NCI-H774 (cell line): ENCODE measurements around the gene GTF2F2.

Experiments
- DNase-seq: peaks from one replicate; lab custom pipeline; 2025; lab: John Stamatoyannopoulos, UW

GTF2F2 gene

GRCh38 chr13:45119991-45120864 lies at the start of gene GTF2F2:
Gene GTF2F2 (plus strand): TSS chr13:45120510. CDS start chr13:45120656, 146 bp downstream.
- DNase-seq, result peak; percentile 41

DNA sequence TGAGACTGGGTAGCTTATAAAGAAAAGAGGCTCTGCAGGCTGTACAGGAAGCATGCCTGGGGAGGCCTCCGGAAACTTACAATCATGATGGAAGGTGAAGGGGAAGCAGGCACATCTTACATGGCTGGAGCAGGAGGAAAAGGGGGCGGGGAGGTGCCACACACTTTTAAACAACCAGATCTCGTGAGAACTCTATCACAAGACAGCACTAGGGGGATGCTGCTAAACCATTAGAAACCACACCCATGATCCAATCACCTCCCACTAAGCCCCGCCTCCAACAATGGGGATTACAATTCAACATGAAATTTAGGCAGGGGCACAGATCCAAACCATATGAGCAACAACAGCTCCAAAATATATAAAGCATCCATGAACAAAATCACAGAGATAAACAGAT lies 46.5 kb upstream of the GTF2F2 start:
- DNase-seq, result no peak

DNA sequence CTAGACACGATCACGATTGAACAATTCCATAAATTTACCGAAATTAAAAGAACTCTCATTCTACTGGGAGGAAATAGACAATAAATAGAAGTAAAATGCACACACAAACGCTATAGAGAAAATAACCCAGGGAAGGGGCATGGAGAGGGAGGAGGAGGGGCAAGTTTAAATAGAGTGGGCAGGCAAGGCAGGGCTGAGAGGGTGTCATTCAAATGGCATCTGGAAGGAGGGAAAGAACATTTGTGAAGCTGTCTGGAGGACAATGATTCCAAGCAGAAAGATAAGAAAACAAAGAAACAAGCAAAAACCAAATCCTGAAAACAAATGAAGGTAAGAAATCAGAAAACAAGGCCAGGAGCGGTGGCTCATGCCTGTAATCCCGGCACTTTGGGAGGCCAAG lies 45.6 kb upstream of the GTF2F2 start:
- DNase-seq, result no peak

DNA sequence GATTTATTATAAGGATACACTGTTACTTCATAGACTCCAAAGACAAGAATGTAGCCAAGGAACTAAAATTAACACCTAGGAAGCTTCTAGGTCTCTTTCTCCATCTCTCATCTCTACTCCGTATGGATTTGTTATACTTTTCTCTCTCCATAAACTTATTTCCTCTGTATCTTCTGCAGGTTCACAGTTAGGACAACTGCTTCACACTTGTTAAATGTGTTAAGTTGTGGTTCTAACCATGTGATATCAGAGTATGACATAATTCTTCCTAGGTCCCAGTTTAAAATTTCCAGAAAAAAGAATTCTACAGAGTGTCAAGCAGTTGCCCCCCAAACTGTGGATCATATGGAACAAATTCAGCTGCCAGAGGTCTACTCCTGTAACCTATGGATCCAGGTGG lies 42.3 kb upstream of the GTF2F2 start:
- DNase-seq, result no peak

- DNase-seq, result no peak
Observed at GRCh38 chr13:45082964-45083363, 37.3 kb upstream of the GTF2F2 start.

- DNase-seq, result no peak
Observed at GRCh38 chr13:45084515-45084914, 35.8 kb upstream of the GTF2F2 start.

- no peak for DNase-seq
Observed at GRCh38 chr13:45086484-45086883, 33.8 kb upstream of the GTF2F2 start.

DNA sequence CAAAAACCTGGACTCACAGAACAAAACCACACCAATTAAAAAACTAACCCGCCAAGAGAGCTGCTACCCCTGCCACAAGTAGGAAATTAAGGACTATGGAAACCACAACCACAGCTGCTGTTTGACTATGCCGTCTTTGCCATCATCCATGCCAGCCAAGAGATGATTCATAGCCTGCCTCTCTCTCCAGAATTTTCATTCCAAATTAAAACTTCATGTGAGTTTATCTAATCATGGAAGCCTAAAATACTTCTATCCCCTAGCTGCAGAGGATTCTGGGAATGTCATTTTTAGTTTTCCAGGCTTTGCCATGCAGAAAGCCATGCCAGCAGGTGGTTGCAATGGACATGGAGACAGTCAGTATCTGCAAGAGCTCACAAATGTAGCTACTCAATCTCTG lies 27.6 kb upstream of the GTF2F2 start:
- DNase-seq, result no peak

DNA sequence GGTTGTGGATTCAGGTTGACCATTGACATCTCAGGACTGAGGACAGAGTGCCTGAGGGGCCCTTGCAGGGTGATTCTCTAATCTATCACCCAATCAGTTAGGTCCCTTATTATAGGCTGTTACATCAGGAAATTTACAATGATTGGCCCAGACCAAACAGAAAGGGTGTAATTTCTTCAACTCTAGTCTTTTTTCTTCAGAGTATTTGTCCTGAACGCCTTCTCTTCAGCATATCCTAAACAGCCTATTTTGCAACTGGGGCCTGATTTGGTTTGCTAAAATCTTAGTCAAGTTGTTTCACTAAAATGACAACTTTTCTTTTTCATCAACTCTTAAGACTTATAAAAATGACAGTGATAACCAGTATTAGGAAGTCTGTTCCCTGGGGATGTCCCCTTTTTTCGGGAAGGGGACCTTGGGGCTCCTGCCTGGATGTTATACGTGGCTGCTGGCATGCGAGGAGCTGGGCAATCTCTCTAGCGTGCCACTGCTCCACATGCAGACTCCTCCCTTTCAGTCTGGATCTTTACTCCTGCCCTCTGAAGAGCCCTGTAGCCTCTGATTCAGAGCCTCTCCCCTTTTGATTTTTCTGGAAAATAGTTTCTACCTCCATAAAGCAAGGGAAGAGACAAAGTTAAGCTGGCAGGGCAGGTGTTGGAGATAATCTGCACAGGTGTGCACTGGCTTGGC lies 19.6 kb upstream of the GTF2F2 start:
- no peak for DNase-seq

- no peak for DNase-seq
Observed at GRCh38 chr13:45101327-45102018, 18.8 kb upstream of the GTF2F2 start.

DNA sequence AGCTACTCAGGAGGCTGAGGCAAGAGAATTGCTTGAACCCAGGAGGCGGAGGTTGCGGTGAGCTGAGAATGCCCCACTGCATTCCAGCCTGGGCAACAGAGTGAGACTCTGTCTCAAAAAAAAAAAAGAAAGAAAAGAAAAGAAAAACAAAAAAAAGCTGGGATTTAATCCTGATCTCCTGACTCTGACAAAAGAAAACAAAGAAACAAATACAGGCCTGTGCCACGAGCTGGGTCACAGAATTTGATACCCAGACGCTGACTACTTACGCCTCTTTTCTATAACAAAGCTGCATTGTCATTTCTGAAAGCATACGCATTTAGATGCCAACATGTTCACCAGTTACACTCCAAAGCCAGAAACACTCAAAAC lies 18.2 kb upstream of the GTF2F2 start:
- no peak for DNase-seq

GRCh38 chr13:45103449-45103848 lies 16.9 kb upstream of the GTF2F2 start:
- no peak for DNase-seq

DNA sequence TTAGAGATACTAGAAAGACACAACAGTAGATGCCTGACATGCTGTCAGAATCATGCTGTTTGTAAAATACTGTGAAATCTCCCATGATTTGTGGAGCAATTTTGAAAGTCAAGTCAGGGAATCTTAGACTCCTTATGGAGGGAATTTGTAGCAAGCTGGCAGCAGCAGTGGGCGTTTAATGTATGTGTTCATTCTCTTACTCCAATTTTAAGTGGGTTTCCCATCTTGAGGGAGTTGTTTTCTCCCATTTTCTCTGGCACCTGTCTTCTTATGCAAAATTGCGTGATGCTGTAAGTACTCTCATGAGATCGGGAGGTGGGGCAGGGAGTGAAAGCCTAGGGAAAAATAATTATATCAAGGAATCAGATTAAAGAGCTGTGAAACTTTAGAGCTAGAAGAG lies 16.0 kb upstream of the GTF2F2 start:
- DNase-seq, result no peak

DNA sequence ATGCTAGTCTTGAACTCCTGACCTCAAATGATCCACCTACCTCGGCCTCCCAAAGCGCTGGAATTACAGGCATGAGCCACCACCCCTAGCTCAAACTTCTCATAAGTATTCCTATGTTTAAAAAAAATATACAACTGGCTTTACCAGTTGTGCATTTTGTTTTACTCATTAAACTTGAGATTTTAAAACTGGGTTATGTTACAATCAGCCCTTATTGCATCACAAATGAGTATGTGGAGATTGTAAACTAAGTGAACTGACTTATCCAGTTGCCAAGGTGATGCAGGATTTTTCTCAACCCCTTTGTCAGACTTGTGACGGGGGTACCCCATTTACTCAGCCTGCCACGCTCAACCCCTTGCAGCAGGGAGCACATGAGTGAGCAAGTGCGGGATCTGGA lies 14.4 kb upstream of the GTF2F2 start:
- no peak for DNase-seq

DNA sequence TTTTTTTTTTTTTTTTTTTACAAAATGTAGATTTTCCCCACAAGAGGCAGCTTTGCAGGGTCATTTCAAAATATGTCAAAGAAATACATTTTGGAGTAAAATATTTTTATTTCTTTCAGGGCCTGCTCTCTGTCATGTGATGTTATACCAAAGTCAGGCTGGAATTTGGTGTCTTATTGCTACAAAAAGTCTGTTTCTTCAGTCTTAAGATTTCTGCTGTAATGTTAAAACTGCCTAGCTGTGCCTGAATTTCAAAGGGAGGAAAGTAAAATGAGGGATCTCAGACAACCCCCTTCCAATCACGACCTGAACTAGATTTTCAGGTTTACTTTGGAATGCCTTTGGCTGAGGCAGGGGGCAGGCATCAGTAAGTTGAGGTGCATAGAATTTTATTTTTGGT lies 12.8 kb upstream of the GTF2F2 start:
- no peak for DNase-seq

DNA sequence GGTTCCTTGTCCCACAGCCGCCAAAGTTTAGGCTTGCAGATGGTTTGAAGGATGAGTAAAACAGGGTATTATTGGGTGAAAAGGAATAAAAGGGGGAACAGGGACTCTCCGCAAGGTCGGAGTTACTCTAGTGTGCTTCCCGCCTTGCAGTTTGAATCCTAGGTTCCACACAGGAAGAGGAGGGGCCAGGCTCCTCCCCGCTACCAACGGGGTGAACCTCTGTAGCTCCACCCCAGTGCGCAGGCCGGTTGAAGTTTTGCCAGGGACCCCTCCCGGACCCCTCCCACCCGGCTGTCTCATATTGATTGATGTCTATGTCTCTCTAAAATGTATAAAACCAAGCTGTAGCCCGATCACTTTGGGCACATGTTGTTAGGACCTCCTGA lies 11.6 kb upstream of the GTF2F2 start:
- no peak for DNase-seq

DNA sequence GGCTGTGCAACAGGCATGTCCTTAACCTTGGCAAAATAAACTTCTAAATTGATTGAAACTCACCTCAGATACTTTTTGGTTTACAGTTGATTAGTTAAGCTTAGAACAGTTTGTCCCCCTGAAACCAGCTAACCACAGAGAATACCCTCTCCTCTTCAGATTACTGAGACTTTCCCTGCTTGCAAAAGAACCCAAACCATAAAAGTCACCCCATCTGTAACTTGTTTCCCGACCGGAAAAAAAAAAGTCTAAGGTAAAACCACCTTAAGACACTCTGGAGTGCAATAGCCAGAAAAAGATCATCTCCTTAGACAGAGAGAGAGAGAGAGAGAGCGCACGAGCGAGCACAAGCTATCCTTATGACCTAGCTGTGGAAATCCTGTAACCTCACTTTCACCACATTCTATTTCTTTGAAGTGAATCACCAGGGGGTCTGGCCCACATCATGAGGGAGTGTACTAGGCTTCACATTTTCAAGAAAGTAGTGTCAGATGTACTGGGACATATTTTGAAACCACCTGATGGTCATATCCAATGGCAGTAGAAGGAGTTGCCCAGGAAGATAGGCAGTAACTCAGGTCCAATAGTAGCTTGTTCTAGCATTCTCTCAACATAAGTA lies 11.1 kb upstream of the GTF2F2 start:
- no peak for DNase-seq

DNA sequence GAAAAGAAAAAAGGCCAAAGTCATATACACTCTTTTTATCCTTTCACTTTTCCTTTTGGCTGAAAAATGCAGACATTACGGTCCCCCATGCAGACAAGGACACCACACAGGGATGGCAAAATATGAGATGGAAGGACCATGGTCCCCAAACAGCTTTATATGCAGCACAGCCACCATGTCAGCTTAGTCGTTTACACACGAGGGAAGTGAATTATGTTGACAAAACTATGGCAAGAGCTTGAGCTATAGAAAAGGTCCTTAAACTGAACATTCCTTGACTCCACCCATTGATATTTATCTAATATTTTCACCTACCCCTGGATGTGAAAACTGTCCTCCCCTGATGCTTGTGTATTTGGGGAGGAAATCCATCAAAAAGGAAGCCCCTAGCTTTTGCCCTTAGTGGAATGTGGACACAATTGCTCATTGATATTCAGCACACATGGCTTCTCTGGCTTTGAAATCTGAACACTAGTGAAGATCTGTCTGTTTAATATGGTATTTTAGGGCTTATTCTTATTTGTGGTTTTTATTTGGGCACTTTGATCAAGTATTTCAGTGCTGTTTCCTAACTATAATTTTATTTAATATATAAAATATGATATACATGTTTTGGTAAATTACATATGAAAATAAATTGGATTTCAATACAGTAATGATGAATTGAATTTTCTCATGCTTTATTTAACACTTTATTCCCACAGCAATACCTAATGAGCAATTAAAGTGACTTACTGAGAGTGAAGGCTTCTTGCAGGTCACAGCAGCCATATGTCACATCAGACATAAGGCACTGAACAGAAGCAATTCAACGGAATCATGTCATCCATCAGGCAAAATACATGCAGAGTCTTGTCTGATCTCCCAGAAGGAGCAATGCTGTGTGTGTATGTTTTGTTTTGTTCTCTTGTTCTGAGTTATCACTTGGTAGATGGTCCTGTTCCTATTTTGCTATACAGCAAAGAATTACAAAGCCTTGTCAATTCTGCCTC lies 6.8 kb upstream of the GTF2F2 start:
- no peak for DNase-seq

DNA sequence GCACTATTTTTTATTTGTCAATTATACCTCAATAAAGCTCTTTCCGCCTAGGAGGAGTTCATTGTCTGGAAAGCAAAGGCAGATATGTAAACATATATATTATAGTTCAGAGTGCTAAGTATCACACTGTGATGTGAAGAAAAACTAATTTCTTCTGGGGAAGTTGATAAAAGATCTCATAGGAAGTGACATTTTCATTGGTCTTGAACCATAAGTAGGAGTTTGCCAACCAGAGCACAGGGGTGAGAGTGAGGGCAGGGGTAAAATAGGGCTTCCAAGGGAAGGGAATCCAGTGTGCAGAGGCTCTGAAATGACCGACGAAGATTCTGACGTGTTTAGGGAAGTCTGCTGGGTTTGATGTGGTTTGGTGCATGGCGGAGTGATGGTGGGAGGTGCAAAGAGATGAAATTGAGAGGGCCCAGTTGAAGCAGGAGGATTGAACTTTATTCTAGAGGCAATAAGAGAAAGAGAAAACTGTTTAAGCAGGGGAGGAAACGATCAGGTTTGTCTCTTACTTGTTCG lies 780 bp upstream of the GTF2F2 start:
- DNase-seq, result no peak

DNA sequence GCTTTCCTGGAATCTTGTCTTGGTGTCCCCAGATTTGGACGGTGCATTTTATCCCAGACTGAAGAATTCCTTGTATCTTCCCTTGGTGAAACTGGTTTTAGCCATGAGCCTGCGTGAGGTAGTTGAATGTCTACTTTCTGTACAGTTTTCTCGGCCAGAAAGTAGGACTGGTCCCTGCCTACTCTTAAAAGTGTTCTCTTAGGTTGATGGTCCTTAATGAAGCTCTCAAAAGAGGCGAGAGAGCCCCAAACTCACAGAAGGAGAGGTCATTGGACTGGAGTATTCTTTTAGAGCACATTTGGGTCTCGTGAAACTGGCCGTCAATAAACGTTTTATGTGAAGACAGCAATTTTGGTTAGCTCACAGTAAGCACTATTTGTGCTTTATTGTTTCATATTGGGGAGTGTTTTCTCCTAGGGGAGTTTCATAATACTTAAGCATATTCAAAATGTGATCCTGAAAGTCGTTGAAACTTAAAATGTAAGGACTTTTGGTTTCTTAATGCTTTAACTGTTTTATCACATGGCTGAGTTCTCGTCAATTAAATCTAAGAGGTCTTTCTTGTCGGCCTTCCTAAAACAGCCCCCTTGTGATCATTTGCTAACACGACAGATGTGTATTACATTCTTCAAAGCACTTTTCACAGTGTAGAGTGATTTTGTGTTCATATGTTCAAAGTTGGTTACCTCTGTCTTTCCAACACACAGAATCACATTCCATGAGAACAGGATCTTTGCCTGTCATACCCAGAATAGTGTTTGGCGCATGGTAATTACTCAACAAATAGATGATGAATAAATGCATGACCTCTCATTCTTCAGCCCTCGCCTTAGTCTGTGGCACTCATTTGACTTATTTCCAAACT lies 889 bp downstream of the GTF2F2 start:
- DNase-seq, result no peak
